GM19043 (cell line): ENCODE data around the gene SHE.
"Not testable (repeated sequence)": the region's sequence is repeated elsewhere in the genome, so short reads cannot be mapped to it uniquely, and the experiment has no call there.

Experiments
- ATAC-seq: cut with Tn5 transposase; IDR thresholded peaks from one replicate; pipeline ENCODE4 v1.9.1; 2021; ENCODE audit warnings: low read depth; ENCODE audit not compliant: unreplicated experiment

Gene SHE

DNA sequence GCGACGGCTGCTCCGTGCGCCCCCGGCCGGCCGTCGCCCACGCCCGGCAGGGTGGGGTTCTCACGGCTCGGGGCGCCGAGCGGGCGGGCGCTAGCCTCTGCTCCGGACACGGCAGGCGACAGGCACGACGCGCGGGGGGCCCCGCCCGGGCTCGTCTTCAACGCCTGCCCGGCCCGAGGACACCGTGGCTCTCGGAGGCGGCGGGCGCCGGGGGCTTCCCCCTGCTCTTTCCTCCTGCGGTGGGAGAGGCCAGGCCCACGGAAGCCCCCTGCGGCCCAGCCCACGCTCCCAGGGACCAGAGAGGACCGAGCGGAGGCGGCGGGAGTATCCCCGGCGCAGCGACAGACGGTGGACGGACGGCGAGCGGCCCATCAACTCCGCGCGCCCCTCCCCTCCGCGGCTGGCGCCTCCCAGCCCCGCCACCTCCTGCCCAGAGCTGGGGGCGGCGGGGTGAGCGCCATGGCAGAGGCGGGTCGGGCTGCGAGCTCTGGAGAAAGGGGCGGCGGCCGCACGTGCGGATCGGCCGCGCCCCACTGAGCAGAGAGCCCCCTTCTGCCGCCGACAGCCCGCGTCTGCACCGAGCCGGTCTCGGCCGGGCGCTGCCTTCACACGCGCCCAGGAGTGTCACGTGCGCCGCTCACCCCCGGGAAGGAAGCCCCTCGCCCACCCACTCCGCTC is at the start of gene SHE, which contains the start of gene TDRD10:
Gene SHE (minus strand): TSS at position 347 of the 678 bp plus-strand sequence. CDS start 386 bp downstream, outside the sequence.
Gene TDRD10 (plus strand): TSS at position 154 of the 678 bp plus-strand sequence. CDS start 4,685 bp downstream, outside the sequence.
- no peak for ATAC-seq

GRCh38 chr1:154551474-154551873 is 49.3 kb upstream of the SHE start:
- ATAC-seq = no peak

- no peak for ATAC-seq
Observed at GRCh38 chr1:154550657-154551056, 48.4 kb upstream of the SHE start.

DNA sequence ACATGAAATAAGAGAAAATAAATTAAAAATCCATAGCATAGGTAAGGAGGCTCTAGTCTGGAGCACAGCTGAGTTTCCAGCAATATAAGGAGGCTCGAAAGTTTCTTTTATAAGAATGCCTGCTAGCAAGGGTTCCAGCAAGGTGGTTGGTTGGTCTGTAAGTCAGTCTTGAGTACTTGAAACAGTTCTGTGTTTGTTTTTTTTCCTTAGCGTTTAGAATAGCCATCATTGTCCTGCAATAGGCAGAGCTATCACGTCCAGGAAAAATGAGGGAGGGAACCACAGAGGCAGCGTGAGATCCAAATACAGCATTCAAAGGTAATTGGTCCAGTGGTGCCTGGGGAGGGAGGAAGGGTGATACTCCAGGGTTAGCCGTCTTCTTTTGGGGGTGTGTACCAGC is 47.9 kb upstream of the SHE start:
- ATAC-seq = no peak

- ATAC-seq = no peak
Observed at GRCh38 chr1:154549202-154549770, 47.1 kb upstream of the SHE start.

DNA sequence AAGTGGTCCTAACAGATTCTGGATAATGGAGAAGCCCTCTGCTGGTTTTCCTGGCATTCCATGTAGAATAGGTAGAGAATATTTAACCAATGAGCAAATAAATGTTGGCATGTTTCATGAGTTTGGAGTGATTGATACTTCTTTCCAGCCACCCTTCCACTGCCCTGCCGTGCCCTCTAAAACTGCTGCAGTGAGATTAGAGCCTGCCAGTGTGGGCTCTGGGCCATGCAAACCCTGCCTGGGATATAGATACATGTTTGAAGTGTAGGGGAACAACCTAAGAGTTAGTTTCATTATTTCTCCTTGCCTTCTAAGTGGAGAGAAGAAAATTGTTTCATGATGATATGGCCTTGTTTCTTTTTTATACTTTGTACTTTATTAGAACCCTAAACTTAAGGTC is 45.8 kb upstream of the SHE start:
- no peak for ATAC-seq

GRCh38 chr1:154547105-154547732 is 45.0 kb upstream of the SHE start:
- ATAC-seq = no peak

GRCh38 chr1:154546264-154547063 is 44.3 kb upstream of the SHE start:
- no peak for ATAC-seq

DNA sequence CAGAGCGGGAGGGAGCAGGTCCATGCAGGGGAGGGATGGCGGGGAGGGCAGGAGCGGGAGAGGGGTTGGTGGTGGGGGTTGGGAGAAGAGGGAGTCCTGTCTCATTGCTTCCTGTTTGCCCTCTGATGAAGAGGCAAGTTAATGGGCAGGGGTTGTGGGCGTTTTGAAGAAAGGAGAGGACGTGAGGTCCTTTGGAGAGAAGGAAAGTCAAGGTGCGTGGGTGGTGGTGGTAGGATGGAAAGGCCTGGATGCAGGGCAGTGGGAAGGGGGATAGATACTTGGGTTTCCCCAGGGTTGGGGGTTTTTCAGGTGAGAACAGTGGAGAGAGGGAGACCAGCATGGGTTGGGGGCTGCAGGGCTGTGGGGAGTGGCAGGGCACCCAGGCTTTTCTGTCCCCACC is 39.0 kb upstream of the SHE start:
- no peak for ATAC-seq

DNA sequence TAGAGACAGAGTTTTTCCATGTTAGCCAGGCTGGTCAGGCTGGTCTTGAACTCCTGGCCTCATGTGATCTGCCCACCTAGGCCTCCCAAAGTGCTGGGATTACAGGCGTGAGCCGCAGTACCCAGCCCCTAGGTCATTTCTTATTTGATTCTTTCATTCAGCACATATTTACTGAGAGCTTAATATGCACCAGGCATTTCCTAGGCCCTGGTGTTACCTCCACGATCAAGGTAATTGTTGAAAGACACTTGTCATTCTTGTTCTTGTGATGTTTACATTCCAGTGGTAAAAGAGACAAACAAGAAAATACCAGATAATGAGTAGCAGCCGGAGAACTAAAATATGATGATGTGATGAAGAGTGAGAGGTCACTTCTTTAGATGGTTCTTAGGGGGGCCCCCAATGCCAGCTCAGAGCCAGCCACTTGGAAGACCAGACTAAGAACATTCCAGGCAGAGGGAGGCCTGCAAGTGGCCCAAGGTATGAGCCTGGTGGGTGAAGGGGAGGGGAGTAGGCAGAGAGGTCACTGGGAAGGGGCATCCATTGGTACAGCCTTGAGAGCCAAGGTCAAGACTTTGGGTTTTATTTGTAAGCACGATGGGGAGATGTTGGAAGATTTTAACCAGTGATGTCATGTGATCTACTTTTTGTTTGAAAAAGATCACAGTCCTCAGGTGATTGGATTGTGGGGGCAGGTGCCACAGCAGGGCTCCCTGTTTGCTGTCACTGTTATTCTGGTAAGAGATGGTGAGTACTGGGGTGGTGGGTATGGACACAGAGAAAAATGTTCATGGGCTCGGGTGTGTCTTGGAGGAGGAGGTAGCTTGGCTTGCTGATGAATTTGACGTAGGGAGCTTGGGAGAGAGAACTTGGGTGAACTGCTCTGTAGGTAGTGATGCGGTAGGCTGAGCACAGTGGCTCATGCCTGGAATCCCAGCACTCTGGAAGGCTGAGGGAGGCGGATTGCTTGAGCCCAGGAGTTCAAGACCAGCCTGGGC is 37.6 kb upstream of the SHE start:
- ATAC-seq = no peak

GRCh38 chr1:154536570-154536969 is 34.4 kb upstream of the SHE start:
- ATAC-seq = no peak

- no peak for ATAC-seq
Observed at GRCh38 chr1:154533952-154534844, 32.0 kb upstream of the SHE start.

GRCh38 chr1:154531950-154532349 is 29.7 kb upstream of the SHE start:
- ATAC-seq = not testable (repeated sequence)

GRCh38 chr1:154529308-154529707 is 27.1 kb upstream of the SHE start:
- no peak for ATAC-seq

- ATAC-seq = no peak
Observed at GRCh38 chr1:154527192-154527591, 25.0 kb upstream of the SHE start.

- ATAC-seq = no peak
Observed at GRCh38 chr1:154524881-154525280, 22.7 kb upstream of the SHE start.

- ATAC-seq = no peak
Observed at GRCh38 chr1:154521695-154522094, 19.5 kb upstream of the SHE start.

DNA sequence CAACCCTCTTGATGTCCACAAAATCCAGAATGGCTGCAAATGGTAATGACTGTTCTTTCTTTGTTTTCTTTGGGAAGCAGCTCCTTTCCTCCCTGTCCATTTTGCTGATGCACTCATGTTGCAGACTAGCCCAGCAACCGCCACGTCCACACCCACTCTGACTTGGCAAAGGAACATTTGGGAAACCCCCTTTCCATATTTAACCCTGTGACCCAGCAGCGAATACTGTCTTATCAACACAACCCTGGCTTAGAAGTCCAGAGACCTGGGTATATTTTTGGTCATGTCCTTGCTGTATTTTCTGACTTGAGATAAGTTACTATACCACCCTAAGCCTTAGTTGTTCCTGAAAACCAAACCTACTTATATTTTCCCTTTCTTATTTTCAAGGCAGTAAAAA is 18.1 kb upstream of the SHE start:
- ATAC-seq = no peak

DNA sequence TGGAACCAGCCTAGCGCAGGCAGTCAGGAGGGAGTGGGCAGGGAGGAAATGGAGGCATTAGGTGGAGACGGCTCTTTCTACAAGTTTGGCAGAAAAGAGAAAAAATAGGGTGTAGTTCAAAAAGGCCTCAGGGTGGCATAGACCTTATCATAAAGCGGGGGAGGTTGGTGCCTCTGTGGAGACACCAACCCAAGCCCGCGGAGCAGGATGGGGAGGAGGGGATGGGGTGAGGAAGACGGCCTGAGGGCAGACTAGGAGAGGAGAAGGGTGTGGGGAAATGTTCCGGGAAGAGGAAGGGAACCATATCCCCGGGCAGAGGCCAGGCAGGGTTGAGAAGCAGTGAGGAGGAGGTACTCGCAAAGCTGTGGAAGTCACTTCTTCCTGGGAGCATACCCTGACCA is 17.4 kb upstream of the SHE start:
- no peak for ATAC-seq
